IPS DF 19.7 (cell line): ENCODE measurements around the gene TULP4.
"Not testable (repeated sequence)": the region's sequence is repeated elsewhere in the genome, so short reads cannot be mapped to it uniquely, and the experiment has no call there.

Experiments used
- DNase-seq: peaks from one replicate; pipeline ENCODE4 v3.0.0-alpha.2; 2013; ENCODE audit warnings: low read depth, low spot score

TULP4 gene

GRCh38 chr6:158501360-158502262, 189.3 kb downstream of the TULP4 start:
- no peak for DNase-seq

- DNase-seq, result no peak
Measured at GRCh38 chr6:158502263-158502950, 190.1 kb downstream of the TULP4 start.

GRCh38 chr6:158503222-158503621, 191.0 kb downstream of the TULP4 start:
- no peak for DNase-seq

GRCh38 chr6:158503846-158504245, 191.6 kb downstream of the TULP4 start:
- no peak for DNase-seq

GRCh38 chr6:158505194-158505593, 192.9 kb downstream of the TULP4 start:
- DNase-seq, result no peak

GRCh38 chr6:158506601-158507000, 194.3 kb downstream of the TULP4 start:
- peak; percentile 79 for DNase-seq

- DNase-seq, result no peak
Measured at GRCh38 chr6:158507174-158507573, 194.9 kb downstream of the TULP4 start.

- DNase-seq, result no peak
Measured at GRCh38 chr6:158508450-158508849, 196.2 kb downstream of the TULP4 start.

- no peak for DNase-seq
Measured at GRCh38 chr6:158509465-158509864, 197.2 kb downstream of the TULP4 start.

GRCh38 chr6:158512809-158513208, 200.5 kb downstream of the TULP4 start:
- no peak for DNase-seq

- no peak for DNase-seq
Measured at GRCh38 chr6:158514176-158514575, 201.9 kb downstream of the TULP4 start.

GRCh38 chr6:158514991-158515390, 202.7 kb downstream of the TULP4 start:
- no peak for DNase-seq

GRCh38 chr6:158516098-158516497, 203.8 kb downstream of the TULP4 start:
- DNase-seq, result no peak

GRCh38 chr6:158517038-158517437, 204.8 kb downstream of the TULP4 start:
- DNase-seq, result no peak

- DNase-seq, result no peak
Measured at GRCh38 chr6:158517581-158517980, 205.3 kb downstream of the TULP4 start.

GRCh38 chr6:158518191-158519127, 206.2 kb downstream of the TULP4 start:
- DNase-seq, result peak; percentile 88

GRCh38 chr6:158519300-158519699, 207.0 kb downstream of the TULP4 start:
- DNase-seq, result no peak

GRCh38 chr6:158519761-158520160, 207.5 kb downstream of the TULP4 start:
- no peak for DNase-seq

- DNase-seq, result not testable (repeated sequence)
Measured at GRCh38 chr6:158520975-158521374, 208.7 kb downstream of the TULP4 start.

GRCh38 chr6:158521759-158522158, 209.5 kb downstream of the TULP4 start:
- no peak for DNase-seq

GRCh38 chr6:158522616-158523015, 210.4 kb downstream of the TULP4 start:
- DNase-seq, result no peak

- DNase-seq, result no peak
Measured at GRCh38 chr6:158524311-158524710, 212.0 kb downstream of the TULP4 start.
